MM.1S (cell line): ENCODE measurements around the gene NTM.

Source experiments
- DNase-seq: peaks from one replicate; pipeline ENCODE4 v3.0.0-alpha.2; 2015
- H2AFZ ChIP-seq: fragments of 300-600 bp; sonication (generic); 2 replicates; pipeline ENCODE4 v1.6.0; 2016; ENCODE audit warnings: antibody characterized with exemption, low read length
- H3F3A ChIP-seq: fragments of 300-600 bp; sonication (generic); 2 replicates; pipeline ENCODE4 v1.6.1; 2016; ENCODE audit warnings: mild to moderate bottlenecking, antibody characterized with exemption, low read length, moderate library complexity, mixed read lengths; ENCODE audit not compliant: insufficient read depth
- H3K27ac ChIP-seq: fragments of 300-600 bp; sonication (generic); 2 replicates; pipeline ENCODE4 v1.5.1; 2016; ENCODE audit warnings: mild to moderate bottlenecking, low read length
- H3K27me3 ChIP-seq: fragments of 300-600 bp; sonication (generic); replicated peaks from 2 replicates; pipeline ENCODE4 v1.6.0; 2016; ENCODE audit warnings: low read length; ENCODE audit not compliant: insufficient read depth
- H3K36me3 ChIP-seq: fragments of 300-600 bp; sonication (generic); replicated peaks from 2 replicates; pipeline ENCODE4 v1.6.1; 2016; ENCODE audit warnings: mild to moderate bottlenecking, low read length, mixed read lengths; ENCODE audit not compliant: insufficient read depth
- H3K4me1 ChIP-seq: fragments of 300-600 bp; sonication (generic); 2 replicates; pipeline ENCODE4 v1.6.1; 2016; ENCODE audit warnings: low read length, mixed read lengths
- H3K4me2 ChIP-seq: fragments of 300-600 bp; sonication (generic); 2 replicates; pipeline ENCODE4 v1.6.0; 2016; ENCODE audit warnings: low read depth, low read length
- H3K4me3 ChIP-seq: fragments of 300-600 bp; sonication (generic); 2 replicates; pipeline ENCODE4 v1.5.1; 2016; ENCODE audit warnings: low read length, mixed read lengths
- H3K79me2 ChIP-seq: fragments of 300-600 bp; sonication (generic); 2 replicates; pipeline ENCODE4 v1.6.1; 2016; ENCODE audit warnings: mixed run types, low read length, mixed read lengths
- H3K9ac ChIP-seq: fragments of 300-600 bp; sonication (generic); 2 replicates; pipeline ENCODE4 v1.6.1; 2016; ENCODE audit warnings: low read length, mixed read lengths
- H3K9me2 ChIP-seq: fragments of 300-600 bp; sonication (generic); replicated peaks from 2 replicates; pipeline ENCODE4 v1.6.1; 2016; ENCODE audit warnings: mild to moderate bottlenecking, low read length, mixed read lengths; ENCODE audit not compliant: insufficient read depth
- H3K9me3 ChIP-seq: fragments of 300-600 bp; sonication (generic); replicated peaks from 2 replicates; pipeline ENCODE4 v1.6.1; 2016; ENCODE audit warnings: mild to moderate bottlenecking, low read length, mixed read lengths; ENCODE audit not compliant: insufficient read depth
- H4K20me1 ChIP-seq: fragments of 300-600 bp; sonication (generic); 2 replicates; pipeline ENCODE4 v1.6.1; 2016; ENCODE audit warnings: mild to moderate bottlenecking, low read length, moderate library complexity, mixed read lengths; ENCODE audit not compliant: insufficient read depth
- EZH2 ChIP-seq: fragments of 300-600 bp; sonication (generic); optimal IDR thresholded peaks from 2 replicates; pipeline ENCODE3; 2017; ENCODE audit warnings: low read depth, mild to moderate bottlenecking, antibody characterized with exemption, low read length, mixed read lengths
- EZH2phosphoT487 ChIP-seq: fragments of 300-600 bp; sonication (generic); IDR thresholded peaks from 2 replicates; pipeline ENCODE4 v1.6.1; 2018; ENCODE audit warnings: antibody characterized with exemption, low read length
- TF ChIP-seq, protein P1 (sequence below): fragments of 300-600 bp; sonication (generic); IDR thresholded peaks from 2 replicates; pipeline ENCODE4 v1.5.1; 2016; ENCODE audit warnings: antibody characterized with exemption, low read length, mixed read lengths

Gene NTM

DNA sequence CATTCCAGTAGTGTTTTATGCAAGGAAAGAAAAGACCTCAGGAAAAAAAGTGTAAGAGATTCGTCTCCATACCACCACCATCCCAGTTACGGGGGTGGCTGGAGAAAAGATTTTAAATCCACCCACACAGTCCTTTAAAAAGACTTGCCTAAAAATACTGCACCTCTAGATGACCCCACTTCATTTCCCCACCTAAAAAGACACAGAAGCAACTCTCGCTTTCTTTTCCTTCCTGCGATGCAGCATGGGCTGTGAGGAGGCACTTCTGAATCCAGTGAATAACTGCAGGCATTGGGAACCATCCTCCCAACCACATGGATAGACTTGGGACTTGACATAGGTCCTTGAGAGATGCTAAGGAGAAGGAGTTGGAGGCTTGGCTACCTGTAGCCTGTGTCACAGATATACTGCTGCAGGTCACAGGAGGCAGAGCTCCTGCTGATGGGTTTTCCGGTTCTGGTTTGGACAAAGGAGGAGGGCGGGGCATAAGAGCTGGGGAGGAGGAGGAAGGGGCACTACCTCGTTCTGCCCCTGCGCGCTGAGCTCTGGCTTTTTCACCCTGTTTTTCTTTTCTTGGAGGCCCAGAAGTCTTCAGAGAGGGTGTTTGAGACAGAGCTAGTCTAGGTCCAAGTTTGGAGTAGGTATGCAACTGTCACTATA lies 285.9 kb downstream of the NTM start:
- Histone ChIP-seq H3K9me3 (no peaks in the 10 kb centered on the region), H3K27ac (no peak overlapping the region), H3K4me3 (no peak overlapping the region), H3K4me1 (no peaks in the 10 kb centered on the region), H3K36me3 (no peaks in the 10 kb centered on the region), H3K9me2 (no peaks in the 10 kb centered on the region), H4K20me1 (no peaks in the 10 kb centered on the region), H3K27me3 (no peaks in the 10 kb centered on the region), H3F3A (no peaks in the 10 kb centered on the region), H3K4me2 (no peak overlapping the region), H3K79me2 (no peaks in the 10 kb centered on the region), H3K9ac (no peak overlapping the region), H2AFZ (no peak overlapping the region)
- no peak for DNase-seq
- no peak for TF ChIP-seq EZH2

DNA sequence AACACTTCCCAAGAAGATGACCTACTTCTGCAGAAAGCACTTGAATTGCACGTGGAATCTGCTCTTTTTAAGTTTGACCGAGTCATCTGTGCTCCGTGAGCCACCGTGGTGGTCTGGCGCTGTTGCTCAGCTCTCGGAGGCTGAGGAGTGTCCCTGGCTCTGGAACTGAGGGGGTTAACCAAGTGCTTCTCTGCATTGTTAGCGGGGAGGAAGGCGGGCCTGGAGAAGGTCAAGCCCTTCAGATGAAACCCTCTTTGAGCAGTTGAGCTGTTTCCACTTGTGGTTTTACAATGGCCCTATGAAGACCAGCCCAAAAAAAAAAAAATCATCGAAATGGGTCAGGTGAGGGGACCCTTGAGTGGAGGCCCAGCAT lies 286.4 kb downstream of the NTM start:
- no peak overlapping the region for H3K4me3 ChIP-seq
- H3K9ac ChIP-seq, result no peak overlapping the region
- H3K27ac ChIP-seq, result no peak overlapping the region
- H3K9me3 ChIP-seq, result no peaks in the 10 kb centered on the region
- TF ChIP-seq EZH2 (no peak), EZH2phosphoT487 (no peak)
- H3K79me2 ChIP-seq, result no peaks in the 10 kb centered on the region
- no peaks in the 10 kb centered on the region for H3K9me2 ChIP-seq
- no peak for DNase-seq
- H3K27me3 ChIP-seq, result no peaks in the 10 kb centered on the region
- no peaks in the 10 kb centered on the region for H3K36me3 ChIP-seq
- H3K4me2 ChIP-seq, result no peak overlapping the region
- no peaks in the 10 kb centered on the region for H3K4me1 ChIP-seq
- H4K20me1 ChIP-seq, result no peaks in the 10 kb centered on the region
- no peaks in the 10 kb centered on the region for H3F3A ChIP-seq
- no peak overlapping the region for H2AFZ ChIP-seq

DNA sequence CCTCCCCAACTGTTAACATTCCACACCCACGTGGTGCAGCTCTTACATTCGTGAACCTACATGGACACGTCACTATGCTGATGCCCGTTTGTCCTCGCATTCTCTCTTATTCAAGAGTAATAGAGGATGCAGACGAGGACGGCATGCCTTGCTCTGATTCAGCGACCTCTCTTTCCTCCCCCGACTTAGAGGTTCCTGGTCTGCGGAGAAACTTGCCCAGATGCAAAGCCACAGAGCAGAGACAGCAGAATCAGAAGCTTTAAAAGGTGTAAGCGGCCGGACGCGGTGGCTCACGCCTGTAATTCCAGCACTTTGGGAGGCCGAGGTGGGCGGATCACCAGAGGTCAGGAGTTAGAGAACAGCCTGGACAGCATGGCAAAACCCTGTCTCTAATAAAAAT lies 288.0 kb downstream of the NTM start:
- Histone ChIP-seq H3K79me2 (no peaks in the 10 kb centered on the region), H3K9me2 (no peaks in the 10 kb centered on the region), H3K36me3 (no peaks in the 10 kb centered on the region), H3K9ac (no peak overlapping the region), H3K4me1 (no peaks in the 10 kb centered on the region), H2AFZ (no peak overlapping the region), H3K4me2 (no peak overlapping the region), H4K20me1 (no peaks in the 10 kb centered on the region), H3K27me3 (no peaks in the 10 kb centered on the region), H3K27ac (no peak overlapping the region), H3F3A (no peaks in the 10 kb centered on the region), H3K9me3 (no peaks in the 10 kb centered on the region), H3K4me3 (no peak overlapping the region)
- TF ChIP-seq, protein P1, sequence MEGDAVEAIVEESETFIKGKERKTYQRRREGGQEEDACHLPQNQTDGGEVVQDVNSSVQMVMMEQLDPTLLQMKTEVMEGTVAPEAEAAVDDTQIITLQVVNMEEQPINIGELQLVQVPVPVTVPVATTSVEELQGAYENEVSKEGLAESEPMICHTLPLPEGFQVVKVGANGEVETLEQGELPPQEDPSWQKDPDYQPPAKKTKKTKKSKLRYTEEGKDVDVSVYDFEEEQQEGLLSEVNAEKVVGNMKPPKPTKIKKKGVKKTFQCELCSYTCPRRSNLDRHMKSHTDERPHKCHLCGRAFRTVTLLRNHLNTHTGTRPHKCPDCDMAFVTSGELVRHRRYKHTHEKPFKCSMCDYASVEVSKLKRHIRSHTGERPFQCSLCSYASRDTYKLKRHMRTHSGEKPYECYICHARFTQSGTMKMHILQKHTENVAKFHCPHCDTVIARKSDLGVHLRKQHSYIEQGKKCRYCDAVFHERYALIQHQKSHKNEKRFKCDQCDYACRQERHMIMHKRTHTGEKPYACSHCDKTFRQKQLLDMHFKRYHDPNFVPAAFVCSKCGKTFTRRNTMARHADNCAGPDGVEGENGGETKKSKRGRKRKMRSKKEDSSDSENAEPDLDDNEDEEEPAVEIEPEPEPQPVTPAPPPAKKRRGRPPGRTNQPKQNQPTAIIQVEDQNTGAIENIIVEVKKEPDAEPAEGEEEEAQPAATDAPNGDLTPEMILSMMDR, result no peak
- TF ChIP-seq EZH2phosphoT487 (no peak), EZH2 (no peak)
- DNase-seq, result no peak

DNA sequence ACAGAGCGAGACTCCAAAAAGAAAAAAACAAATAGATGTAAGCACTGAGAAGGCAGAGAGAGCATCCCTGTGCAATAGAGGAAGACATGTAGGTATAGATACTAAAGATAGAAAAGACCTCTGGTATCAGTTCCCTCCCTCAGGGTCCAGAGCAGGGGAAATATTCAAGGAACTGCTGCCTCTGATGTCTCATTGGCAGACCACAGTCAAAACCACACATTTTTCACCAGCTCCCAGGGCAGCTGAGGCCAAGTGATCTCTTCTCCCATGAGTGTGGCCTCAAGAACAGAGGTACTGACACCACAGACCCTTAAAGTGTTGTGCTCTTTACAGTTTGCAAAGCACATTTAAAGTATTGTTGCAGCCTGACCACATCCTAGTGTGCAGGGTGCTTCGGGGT lies 288.5 kb downstream of the NTM start:
- Histone ChIP-seq H3K9ac (no peak overlapping the region), H3K79me2 (no peaks in the 10 kb centered on the region), H3K9me2 (no peaks in the 10 kb centered on the region), H2AFZ (no peak overlapping the region), H3F3A (no peaks in the 10 kb centered on the region), H3K4me1 (no peaks in the 10 kb centered on the region), H3K9me3 (no peaks in the 10 kb centered on the region), H3K4me3 (no peak overlapping the region), H3K27ac (no peak overlapping the region), H3K27me3 (no peaks in the 10 kb centered on the region), H3K4me2 (no peak overlapping the region), H4K20me1 (no peaks in the 10 kb centered on the region), H3K36me3 (no peaks in the 10 kb centered on the region)
- DNase-seq, result no peak
- no peak for TF ChIP-seq EZH2phosphoT487
- TF ChIP-seq EZH2, result no peak
